C4-2B (cell line): ENCODE measurements around the gene IFIT1.

ENCODE experiments used
- CTCF ChIP-seq: fragments of 450-650 bp; conservative IDR thresholded peaks from 2 replicates; pipeline ENCODE4 v1.5.1; 2017; ENCODE audit warnings: mild to moderate bottlenecking
- ZFX ChIP-seq: fragments of 450-650 bp; IDR thresholded peaks from 2 replicates; pipeline ENCODE4 v1.6.1; 2017

- no peak for TF ChIP-seq CTCF
- TF ChIP-seq ZFX: no peak
Measured at GRCh38 chr10:89450901-89451300, 58.5 kb downstream of the IFIT1 start.
